ENCODE results near the gene RND2.
"Not testable (repeated sequence)": the region's sequence is repeated elsewhere in the genome, so short reads cannot be mapped to it uniquely, and the experiment has no call there.

Gene RND2

DNA sequence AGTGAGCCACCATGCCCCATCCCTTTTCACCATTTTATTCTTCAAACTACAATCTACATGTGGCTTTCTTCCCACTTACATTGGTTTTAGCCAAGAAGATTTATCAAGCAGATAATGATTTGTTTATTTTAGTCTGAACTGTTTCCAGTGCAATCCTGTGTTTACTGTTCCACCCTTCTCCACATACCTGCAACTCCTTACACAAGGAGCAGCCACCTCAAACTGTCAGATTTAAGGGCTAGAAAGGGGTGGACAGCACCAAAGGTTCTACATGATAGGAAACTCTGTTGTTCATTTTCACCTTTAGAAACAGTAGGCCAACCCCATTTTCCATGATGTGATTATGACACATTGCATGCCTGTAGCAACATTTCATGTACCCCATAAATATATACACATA, 42.8 kb upstream of the RND2 start:
- in situ Hi-C loops (cut with HindIII; ENCODE audit: low sequenced_read_pairs), result no loop called here
- DNase-seq (ENCODE audit: low read depth), result no peak
- no peak for TF ChIP-seq CTCF (IDR thresholded peaks at IDR 0.05; ENCODE audit: low read depth, low read length, missing control alignments)
- H3K4me3 ChIP-seq (ENCODE audit: low read depth, low read length), result no peak overlapping the region

- no peak overlapping the region for H3K4me3 ChIP-seq (ENCODE audit: low read depth, low read length)
- in situ Hi-C loops (cut with HindIII; ENCODE audit: low sequenced_read_pairs), result no loop called here
- no peak for DNase-seq (ENCODE audit: low read depth)
- no peak for TF ChIP-seq CTCF (IDR thresholded peaks at IDR 0.05; ENCODE audit: low read depth, low read length, missing control alignments)
These were observed 39.8 kb upstream of the RND2 start for GRCh38 chr17:42985225-42985624.

- TF ChIP-seq CTCF (IDR thresholded peaks at IDR 0.05; ENCODE audit: low read depth, low read length, missing control alignments), result no peak
- in situ Hi-C loops (cut with HindIII; ENCODE audit: low sequenced_read_pairs), result no loop called here
- DNase-seq (ENCODE audit: low read depth), result no peak
- no peak overlapping the region for H3K4me3 ChIP-seq (ENCODE audit: low read depth, low read length)
These were observed 35.9 kb upstream of the RND2 start for GRCh38 chr17:42989141-42989540.

DNA sequence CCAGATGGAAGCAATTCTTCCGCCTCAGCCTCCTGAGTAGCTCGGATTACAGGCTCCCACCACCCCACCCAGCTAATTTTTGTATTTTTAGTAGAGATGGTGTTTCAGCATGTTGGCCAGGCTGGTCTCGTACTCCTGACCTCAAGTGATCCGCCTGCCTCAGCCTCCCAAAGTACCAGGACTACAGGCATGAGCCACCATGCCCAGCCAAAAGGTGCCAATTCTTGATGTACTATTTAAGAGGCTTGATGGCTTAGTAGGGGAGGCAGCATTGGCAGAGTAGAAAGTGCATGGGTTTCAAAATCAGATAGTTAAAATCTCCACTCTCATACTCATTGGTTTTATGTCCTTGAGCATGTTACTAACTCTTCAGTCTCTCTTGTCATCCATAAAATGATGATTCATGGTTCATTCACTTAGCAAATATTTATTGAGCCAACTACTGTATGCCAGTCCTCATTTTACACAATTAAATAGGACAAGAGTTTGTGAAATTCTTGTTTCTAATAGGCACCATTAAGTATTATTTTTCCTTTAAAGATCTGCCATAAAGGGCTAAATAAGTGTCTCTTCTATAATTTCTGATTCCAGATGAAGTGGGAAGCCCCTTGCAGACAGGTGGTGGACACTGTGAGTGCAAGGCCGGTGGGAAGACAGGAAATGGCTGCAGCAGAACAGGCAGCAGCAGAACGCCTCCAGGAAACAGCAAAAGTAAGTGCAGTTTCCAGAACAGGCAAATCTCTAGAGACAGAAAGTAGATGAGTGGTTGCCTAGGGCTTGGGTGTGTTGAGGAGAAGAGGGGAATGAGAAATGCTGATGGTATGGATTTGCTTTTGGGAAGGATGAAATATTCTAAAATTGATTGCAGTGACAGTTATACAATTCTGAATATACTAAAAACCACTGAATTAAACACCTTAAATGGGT, 35.0 kb upstream of the RND2 start:
- TF ChIP-seq CTCF (IDR thresholded peaks at IDR 0.05; ENCODE audit: low read depth, low read length, missing control alignments), result no peak
- no peak overlapping the region for H3K4me3 ChIP-seq (ENCODE audit: low read depth, low read length)
- in situ Hi-C loops (cut with HindIII; ENCODE audit: low sequenced_read_pairs), result no loop called here
- no peak for DNase-seq (ENCODE audit: low read depth)

- no peak overlapping the region for H3K4me3 ChIP-seq (ENCODE audit: low read depth, low read length)
- in situ Hi-C loops (cut with HindIII; ENCODE audit: low sequenced_read_pairs), result no loop called here
- no peak for TF ChIP-seq CTCF (IDR thresholded peaks at IDR 0.05; ENCODE audit: low read depth, low read length, missing control alignments)
- no peak for DNase-seq (ENCODE audit: low read depth)
These were observed 33.6 kb upstream of the RND2 start for GRCh38 chr17:42991471-42991870.

GRCh38 chr17:42992872-42993271, 32.2 kb upstream of the RND2 start:
- H3K4me3 ChIP-seq (ENCODE audit: low read depth, low read length), result no peak overlapping the region
- in situ Hi-C loops (cut with HindIII; ENCODE audit: low sequenced_read_pairs), result no loop called here
- TF ChIP-seq CTCF (IDR thresholded peaks at IDR 0.05; ENCODE audit: low read depth, low read length, missing control alignments), result no peak
- no peak for DNase-seq (ENCODE audit: low read depth)

DNA sequence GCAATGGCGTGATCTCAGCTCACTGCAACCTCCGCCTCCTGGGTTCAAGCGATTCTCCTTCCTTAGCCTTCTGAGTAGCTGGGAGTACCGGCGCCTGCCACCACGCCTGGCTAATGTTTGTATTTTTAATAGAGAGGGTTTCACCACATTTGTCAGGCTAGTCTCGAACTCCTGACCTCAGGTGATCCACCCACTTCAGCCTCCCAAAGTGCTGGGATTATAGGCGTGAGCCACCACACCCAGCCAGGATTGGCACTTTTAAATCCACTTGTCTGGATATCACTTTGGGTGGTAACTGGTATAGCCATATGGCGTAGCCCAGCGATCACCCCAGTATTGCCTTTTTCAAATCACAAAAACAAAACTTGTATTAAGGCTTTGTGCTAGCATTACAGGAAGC, 31.1 kb upstream of the RND2 start:
- H3K4me3 ChIP-seq (ENCODE audit: low read depth, low read length); in situ Hi-C loops (cut with HindIII; ENCODE audit: low sequenced_read_pairs); DNase-seq (ENCODE audit: low read depth): not testable (repeated sequence)

Measured in astrocyte of the cerebellum (primary cell).